ENCODE data around the gene PSMD10.

The PSMD10 gene

DNA sequence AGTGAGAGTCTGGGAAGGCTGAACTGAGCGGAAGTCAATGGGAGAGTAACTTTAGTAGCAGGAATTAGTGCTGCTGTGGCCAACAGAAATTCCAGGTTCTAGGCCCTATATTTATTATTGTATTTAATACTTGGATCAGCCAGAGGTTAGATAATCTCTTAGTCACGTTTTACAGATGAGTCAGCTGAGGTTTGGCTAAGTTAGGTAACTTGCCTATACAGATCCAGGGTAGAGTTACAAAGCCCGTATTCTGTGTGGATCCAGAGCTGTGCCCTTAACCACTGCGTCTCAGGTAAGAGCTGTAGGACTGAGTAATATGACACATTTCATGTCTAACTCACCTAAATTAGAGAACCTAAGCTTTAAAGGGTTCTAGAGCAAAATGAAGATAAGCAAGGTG, 20.5 kb downstream of the PSMD10 start:
- DNase-seq = no peak

- DNase-seq = no peak
Observed at GRCh38 chrX:108068121-108068520, 23.2 kb downstream of the PSMD10 start.

GRCh38 chrX:108064613-108065012, 26.7 kb downstream of the PSMD10 start:
- DNase-seq = no peak

GRCh38 chrX:108064001-108064400, 27.3 kb downstream of the PSMD10 start:
- DNase-seq = no peak

- DNase-seq = no peak
Observed at GRCh38 chrX:108059801-108060200, 31.5 kb downstream of the PSMD10 start.

- no peak for DNase-seq
Observed at GRCh38 chrX:108055546-108055945, 35.8 kb downstream of the PSMD10 start.

- DNase-seq = no peak
Observed at GRCh38 chrX:108053218-108053617, 38.1 kb downstream of the PSMD10 start.

- no peak for DNase-seq
Observed at GRCh38 chrX:108049649-108050048, 41.7 kb downstream of the PSMD10 start.

DNA sequence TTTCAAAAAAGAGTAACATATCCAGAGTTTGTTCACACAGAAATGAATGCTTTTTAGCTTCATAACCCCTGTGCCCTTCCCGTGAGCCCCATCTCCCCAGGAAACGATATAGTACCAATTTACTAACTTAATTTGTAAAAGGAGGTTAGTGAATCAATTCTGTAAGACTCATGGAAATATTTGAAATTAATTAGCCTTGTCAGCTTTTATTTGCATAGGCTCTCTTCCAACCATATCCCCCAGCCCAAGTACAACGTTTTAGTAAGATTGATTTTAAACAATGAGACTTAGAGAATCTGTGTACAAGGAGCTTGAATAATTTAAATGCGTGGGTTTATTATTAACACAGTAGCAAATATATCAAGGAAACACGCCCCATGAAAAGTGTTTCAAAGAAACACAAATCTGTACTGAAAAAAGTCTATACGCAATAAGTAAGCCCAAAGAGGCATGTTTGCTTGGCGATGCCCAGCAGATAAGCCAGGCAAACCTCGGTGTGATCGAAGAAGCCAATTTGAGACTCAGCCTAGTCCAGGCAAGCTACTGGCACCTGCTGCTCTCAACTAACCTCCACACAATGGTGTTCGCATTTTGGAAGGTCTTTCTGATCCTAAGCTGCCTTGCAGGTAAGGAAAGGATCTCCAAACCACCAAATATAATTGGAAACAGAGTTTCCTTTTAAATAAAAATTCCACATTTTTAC, 46.6 kb downstream of the PSMD10 start, which contains the start of gene VSIG1:
VSIG1 (plus strand) TSS at position 512 of the 703 bp plus-strand sequence; CDS start at position 578, 66 bp downstream.
- no peak for DNase-seq

- DNase-seq = no peak
Observed at GRCh38 chrX:108036298-108036973, 54.9 kb downstream of the PSMD10 start.

DNA sequence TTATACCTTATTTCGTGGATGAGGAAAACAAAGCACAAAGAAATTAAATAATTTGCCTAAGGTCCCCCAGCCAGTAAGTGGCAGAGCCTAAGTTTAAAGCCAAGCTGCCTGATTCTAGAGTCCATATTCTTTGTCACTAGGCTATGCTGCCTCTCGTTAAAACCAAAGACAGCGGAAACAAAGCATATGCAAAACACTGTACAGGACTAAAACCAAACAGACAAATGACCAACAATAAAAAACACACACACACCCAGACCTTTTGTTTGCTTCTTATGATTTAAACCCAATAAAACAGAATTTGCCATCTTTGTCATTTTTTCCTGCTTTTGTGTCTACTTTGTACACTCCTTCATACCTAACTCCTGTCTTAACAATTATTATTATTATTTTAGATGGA, 56.6 kb downstream of the PSMD10 start:
- DNase-seq = no peak
